Measurements from ENCODE around the gene PHF21A. TPM values are rescaled to one million over a fixed set of nuclear protein-coding genes. Genes with fewer than 3 reads are reported as not detected.

The PHF21A gene
- total RNA-seq, 1 donor from 2014 or later, result 45.4 TPM

DNA sequence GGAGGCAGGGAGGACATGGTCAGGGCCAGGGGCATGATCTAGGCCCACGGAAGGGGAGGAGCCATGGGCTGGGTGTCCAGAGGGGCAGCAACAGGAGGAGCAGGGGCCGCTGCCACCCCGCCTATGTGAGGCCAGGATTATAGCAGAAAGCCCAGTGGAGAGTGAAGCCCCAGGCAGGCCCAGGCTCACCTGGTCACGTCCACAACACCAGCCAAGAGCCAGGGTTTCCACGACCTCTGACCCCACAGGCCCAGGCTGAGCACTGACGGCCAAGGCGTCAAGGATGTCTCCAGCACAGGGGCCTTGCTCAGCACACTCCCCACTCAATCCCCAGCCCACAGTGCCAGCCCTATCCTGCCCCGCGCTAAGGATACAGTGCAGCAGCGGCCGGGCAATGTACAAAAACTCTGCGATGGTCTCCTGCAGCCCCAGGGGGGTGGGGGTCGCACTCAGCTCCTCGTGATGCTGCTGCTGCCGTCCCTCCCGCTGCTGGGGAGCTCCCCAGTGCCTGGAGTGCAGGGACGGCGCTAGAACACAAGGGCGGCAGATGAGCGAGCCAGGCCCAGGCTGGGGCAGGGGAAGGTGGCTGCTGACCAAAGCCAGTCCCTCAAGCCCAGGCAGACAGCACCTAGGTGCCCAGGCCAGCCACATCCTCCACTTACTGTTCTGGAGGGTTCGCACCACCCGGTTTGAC lies 207.2 kb downstream of the PHF21A start:
- no peak for TF ChIP-seq CTCF (IDR thresholded peaks at IDR 0.05)
- Histone ChIP-seq H3K4me3 (no peak overlapping the region), H3K4me1 (peaks cover 9% of the 10 kb centered on the region), H3K27ac (no peak overlapping the region), H3K9me3 (no peaks in the 10 kb centered on the region), H3K36me3 (peaks cover 70% of the 10 kb centered on the region), H3K27me3 (no peaks in the 10 kb centered on the region)
- no peak for ATAC-seq
- intact Hi-C loops (cut with DNase I), result no loop called here
- no peak for DNase-seq

DNA sequence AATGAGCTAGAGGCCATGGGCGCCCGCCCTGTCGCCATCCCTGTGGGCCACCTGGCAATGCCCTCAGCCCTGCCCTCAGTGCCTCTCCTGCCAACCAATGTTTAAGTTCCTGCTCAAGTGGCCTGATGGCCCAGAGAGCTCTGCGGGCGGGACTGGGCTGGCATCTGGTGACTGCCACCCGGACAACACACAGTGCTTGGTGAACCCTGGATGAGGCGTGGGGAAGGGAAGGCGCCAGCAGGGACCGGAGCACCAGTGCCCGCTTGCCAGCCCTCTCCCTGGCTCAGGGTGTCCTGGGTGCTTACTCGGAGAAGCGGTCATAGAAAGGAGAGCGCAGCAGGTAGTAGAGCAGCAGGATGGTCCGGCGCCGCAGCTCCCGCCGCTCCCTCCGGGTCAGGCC lies 207.7 kb downstream of the PHF21A start:
- no peaks in the 10 kb centered on the region for H3K9me3 ChIP-seq
- peaks cover 71% of the 10 kb centered on the region for H3K36me3 ChIP-seq
- intact Hi-C loops (cut with DNase I), result no loop called here
- H3K27ac ChIP-seq, result no peak overlapping the region
- no peak for TF ChIP-seq CTCF (IDR thresholded peaks at IDR 0.05)
- H3K4me3 ChIP-seq, result no peak overlapping the region
- H3K27me3 ChIP-seq, result no peaks in the 10 kb centered on the region
- peaks cover 9% of the 10 kb centered on the region for H3K4me1 ChIP-seq
- DNase-seq (no peak), ATAC-seq (no peak)

- DNase-seq, result no peak
- Histone ChIP-seq H3K4me1 (no peaks in the 10 kb centered on the region), H3K27ac (no peak overlapping the region), H3K4me3 (no peak overlapping the region), H3K27me3 (no peaks in the 10 kb centered on the region), H3K36me3 (peaks cover 67% of the 10 kb centered on the region), H3K9me3 (no peaks in the 10 kb centered on the region)
- TF ChIP-seq CTCF (IDR thresholded peaks at IDR 0.05), result no peak
- intact Hi-C loops (cut with DNase I), result no loop called here
- ATAC-seq, result no peak
Measured at GRCh38 chr11:45910623-45911022, 210.6 kb downstream of the PHF21A start.

DNA sequence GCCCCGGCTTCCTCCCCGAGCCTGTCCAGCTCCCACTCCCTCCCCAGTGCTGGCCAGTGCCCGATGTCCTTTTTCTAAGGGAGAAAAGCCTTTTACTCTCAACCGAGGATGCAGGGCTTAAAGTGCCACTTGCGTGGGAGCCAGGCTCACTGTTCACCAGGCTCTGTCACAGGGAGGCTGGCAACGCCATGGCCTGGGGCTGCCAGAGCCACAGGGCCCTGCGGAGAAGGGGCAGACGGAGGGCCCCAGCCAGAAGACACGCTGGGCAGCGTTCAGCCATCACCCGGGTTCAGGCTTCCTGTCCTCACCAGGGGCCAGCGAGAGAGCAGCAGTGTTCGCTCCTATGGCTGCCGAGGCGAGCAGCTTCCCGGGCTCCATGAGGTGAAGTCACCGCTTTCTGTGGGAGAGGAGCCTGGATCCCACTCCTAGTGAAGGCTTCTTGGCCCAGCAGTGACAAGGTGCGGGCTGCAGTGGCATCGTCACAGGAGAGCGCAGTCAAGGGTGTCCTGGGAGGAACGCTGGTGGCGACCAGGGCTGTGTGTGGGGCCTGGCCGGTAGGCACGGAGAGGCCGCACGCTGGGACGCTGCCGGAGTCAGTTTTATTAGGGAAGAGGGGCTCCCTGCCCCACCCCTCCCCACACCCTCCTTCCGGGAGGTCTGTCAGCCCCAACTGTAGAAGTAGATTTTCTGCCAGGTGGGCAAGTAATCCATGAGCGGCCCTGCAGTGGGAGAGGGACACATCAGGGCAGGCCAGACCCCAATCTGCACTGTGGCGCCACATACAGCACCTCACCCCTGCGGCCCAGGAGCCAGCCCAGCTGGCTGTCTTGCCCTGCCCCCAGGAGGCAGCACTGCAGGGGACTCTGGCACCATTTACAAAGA lies 211.4 kb downstream of the PHF21A start:
- H3K36me3 ChIP-seq, result peaks cover 59% of the 10 kb centered on the region
- H3K9me3 ChIP-seq, result no peaks in the 10 kb centered on the region
- intact Hi-C loops (cut with DNase I), result no loop called here
- H3K27me3 ChIP-seq, result no peaks in the 10 kb centered on the region
- no peaks in the 10 kb centered on the region for H3K4me1 ChIP-seq
- DNase-seq (no peak), ATAC-seq (no peak)
- TF ChIP-seq CTCF (IDR thresholded peaks at IDR 0.05), result no peak
- H3K4me3 ChIP-seq, result no peak overlapping the region
- no peak overlapping the region for H3K27ac ChIP-seq

DNA sequence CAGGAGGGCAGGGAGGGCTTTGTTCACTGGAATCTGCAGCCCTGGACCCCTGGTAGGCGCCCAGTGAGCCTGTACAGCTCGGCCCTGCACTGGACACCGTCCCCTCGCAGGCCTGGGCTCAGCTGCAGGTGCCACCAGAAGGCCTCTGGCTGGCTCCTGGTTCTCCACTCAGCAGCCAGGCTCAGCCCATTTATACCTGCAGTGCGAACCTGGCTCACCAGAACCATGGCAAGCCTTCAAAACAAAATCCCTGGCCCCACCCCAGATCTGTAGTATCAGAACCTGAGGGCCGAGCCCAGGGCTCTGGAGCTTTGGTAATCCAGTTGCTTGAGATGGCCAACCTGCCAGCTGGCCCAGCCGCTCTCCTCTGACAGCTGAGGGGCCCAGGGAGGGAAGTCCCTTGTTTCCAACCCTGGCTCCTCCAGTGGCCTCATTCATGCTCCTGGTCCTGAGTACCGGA lies 213.3 kb downstream of the PHF21A start:
- DNase-seq, result no peak
- ATAC-seq, result no peak
- no peak overlapping the region for H3K4me3 ChIP-seq
- TF ChIP-seq CTCF (IDR thresholded peaks at IDR 0.05), result no peak
- no peaks in the 10 kb centered on the region for H3K9me3 ChIP-seq
- no peaks in the 10 kb centered on the region for H3K27me3 ChIP-seq
- no peak overlapping the region for H3K27ac ChIP-seq
- H3K4me1 ChIP-seq, result no peaks in the 10 kb centered on the region
- peaks cover 40% of the 10 kb centered on the region for H3K36me3 ChIP-seq
- intact Hi-C loops (cut with DNase I), result no loop called here
